Fibroblast of mammary gland (primary cell): Measurements from ENCODE around the gene REX1BD.

ENCODE experiments used
- DNase-seq: peaks from one replicate; pipeline ENCODE4 v3.0.0-alpha.2; 2010; ENCODE audit warnings: low read depth
- H3K4me3 ChIP-seq: 2 replicates; pipeline ENCODE4 v1.5.1; 2011; ENCODE audit warnings: low read depth, mild to moderate bottlenecking, low read length, moderate library complexity; ENCODE audit not compliant: control insufficient read depth
- CTCF ChIP-seq: conservative IDR thresholded peaks from 2 replicates; pipeline ENCODE4 v1.5.1; 2011; ENCODE audit warnings: low read depth, low read length, inconsistent platforms; ENCODE audit not compliant: control insufficient read depth, insufficient read depth

REX1BD gene

GRCh38 chr19:18543814-18544475 lies 44.7 kb upstream of the REX1BD start:
- peak overlapping the region; percentile 40 for H3K4me3 ChIP-seq
- no peak for TF ChIP-seq CTCF
- peak; percentile 64 for DNase-seq

GRCh38 chr19:18551631-18552030 lies 37.0 kb upstream of the REX1BD start:
- TF ChIP-seq CTCF = no peak
- DNase-seq = no peak
- no peak overlapping the region for H3K4me3 ChIP-seq

GRCh38 chr19:18557411-18558201 lies 31.0 kb upstream of the REX1BD start, which contains the start of gene KXD1:
Gene KXD1, plus strand, starts transcription at chr19:18557870. Its CDS starts 4,187 bp downstream, at chr19:18562057.
- no peak for TF ChIP-seq CTCF
- DNase-seq = peak; percentile 99
- H3K4me3 ChIP-seq = peak within 1 kb of the TSS; percentile 82

- no peak for TF ChIP-seq CTCF
- no peak for DNase-seq
- peak overlapping the region; percentile 82 for H3K4me3 ChIP-seq
Observed at GRCh38 chr19:18558202-18558555, 30.4 kb upstream of the REX1BD start.

GRCh38 chr19:18558604-18559003 lies 30.0 kb upstream of the REX1BD start:
- no peak for TF ChIP-seq CTCF
- peak overlapping the region; percentile 82 for H3K4me3 ChIP-seq
- no peak for DNase-seq

GRCh38 chr19:18559685-18560084 lies 28.9 kb upstream of the REX1BD start:
- TF ChIP-seq CTCF = no peak
- no peak for DNase-seq
- no peak overlapping the region for H3K4me3 ChIP-seq
